GM18526 (cell line): ENCODE data around the gene ICOS.

Experiments
- POLR2A ChIP-seq: IDR thresholded peaks from 3 replicates; pipeline ENCODE4 v1.6.1; 2011; ENCODE audit not compliant: insufficient read length; ENCODE audit errors: extremely low read depth

The ICOS gene

GRCh38 chr2:203948733-203949132 is 12.2 kb downstream of the ICOS start:
- TF ChIP-seq POLR2A: no peak

DNA sequence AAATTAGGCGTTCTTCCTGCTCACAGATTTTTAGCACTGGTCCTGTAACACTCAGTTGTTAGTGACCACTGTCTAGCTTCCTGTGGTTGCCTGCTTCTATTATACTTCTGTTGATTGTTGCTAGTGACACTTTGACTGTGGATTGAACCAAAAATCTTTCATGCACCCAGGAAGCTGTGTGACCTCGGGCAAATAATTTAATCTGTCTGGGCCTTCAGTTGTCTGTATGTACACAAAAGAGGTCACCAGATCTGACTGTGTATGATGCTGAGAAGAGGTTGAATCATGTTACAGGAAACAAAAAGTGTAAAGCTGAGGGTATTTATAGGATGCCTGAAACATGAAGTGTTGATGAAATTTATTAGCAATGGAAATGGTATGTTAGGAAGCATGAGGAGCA is 12.7 kb downstream of the ICOS start:
- no peak for TF ChIP-seq POLR2A

GRCh38 chr2:203951366-203951902 is 14.9 kb downstream of the ICOS start:
- TF ChIP-seq POLR2A: no peak

- TF ChIP-seq POLR2A: no peak
Measured at GRCh38 chr2:203959265-203959664, 22.7 kb downstream of the ICOS start.

- TF ChIP-seq POLR2A: no peak
Measured at GRCh38 chr2:203959672-203960071, 23.1 kb downstream of the ICOS start.

DNA sequence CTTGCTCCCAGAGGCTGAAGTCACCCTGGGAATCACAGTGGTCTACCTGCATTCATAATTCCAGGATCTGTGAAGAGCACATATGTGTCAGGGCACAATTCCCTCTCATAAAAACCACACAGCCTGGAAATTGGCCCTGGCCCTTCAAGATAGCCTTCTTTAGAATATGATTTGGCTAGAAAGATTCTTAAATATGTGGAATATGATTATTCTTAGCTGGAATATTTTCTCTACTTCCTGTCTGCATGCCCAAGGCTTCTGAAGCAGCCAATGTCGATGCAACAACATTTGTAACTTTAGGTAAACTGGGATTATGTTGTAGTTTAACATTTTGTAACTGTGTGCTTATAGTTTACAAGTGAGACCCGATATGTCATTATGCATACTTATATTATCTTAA is 24.2 kb downstream of the ICOS start:
- TF ChIP-seq POLR2A: no peak

GRCh38 chr2:203971251-203971650 is 34.7 kb downstream of the ICOS start:
- TF ChIP-seq POLR2A: no peak

- TF ChIP-seq POLR2A: no peak
Measured at GRCh38 chr2:203972066-203972465, 35.5 kb downstream of the ICOS start.

- no peak for TF ChIP-seq POLR2A
Measured at GRCh38 chr2:203973000-203973399, 36.4 kb downstream of the ICOS start.

DNA sequence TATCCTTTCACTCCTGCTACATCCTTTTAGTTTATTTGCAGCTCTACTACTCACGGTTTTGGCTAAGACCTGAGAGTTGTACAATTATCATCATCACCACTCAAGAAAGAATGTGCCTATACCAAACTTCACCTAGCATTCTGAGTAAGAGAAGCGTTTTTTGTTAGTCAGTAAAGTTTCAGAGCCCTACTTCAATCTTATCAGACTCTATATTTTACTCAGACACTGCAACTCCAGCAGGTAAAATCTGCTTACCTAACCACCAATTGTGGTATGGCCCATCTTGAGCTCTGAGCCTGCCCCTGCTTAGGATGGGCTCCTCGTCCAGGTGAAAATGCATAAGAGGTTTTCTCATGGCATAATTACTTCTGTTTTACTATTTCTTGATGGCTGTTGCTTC is 37.1 kb downstream of the ICOS start:
- no peak for TF ChIP-seq POLR2A

- TF ChIP-seq POLR2A: no peak
Measured at GRCh38 chr2:203975912-203976311, 39.3 kb downstream of the ICOS start.

DNA sequence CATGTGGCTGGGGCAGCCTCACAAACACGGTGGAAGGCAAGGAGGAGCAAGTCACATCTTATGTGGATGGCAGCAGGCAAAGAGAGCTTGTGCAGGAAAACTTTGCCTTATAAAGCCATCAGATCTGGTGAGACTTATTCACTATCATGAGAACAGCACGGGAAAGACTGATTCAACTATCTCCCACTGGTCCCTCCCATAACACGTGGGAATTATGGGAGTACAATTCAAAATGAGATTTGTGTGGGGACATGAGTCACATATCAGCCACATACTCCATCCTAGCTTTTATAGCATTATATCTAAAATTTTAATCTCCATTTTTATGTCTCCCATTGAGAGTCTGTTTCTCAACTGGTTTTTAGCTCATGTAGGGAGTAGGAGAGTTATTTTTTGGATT is 45.7 kb downstream of the ICOS start:
- TF ChIP-seq POLR2A: no peak

GRCh38 chr2:203983064-203983715 is 46.6 kb downstream of the ICOS start:
- no peak for TF ChIP-seq POLR2A

DNA sequence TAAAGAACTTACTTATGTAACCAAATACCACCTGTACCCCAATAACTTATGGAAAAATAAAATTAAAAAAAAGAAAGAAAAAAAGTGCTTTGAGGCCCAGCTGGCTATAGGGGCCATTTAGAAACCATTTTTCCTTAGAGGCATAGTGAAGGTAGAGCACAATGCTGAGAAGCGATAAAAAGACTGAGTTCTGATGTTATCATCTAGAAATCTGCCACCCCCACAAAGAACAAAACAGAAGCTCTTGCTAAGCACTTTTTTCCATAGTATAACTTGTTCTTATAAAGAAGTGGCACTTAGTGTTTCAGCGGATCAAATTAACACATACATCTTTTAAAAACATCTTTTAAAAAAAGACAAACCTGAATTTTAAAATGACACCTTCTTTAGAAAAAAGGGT is 51.4 kb downstream of the ICOS start:
- TF ChIP-seq POLR2A: no peak

GRCh38 chr2:203988500-203989260 is 52.1 kb downstream of the ICOS start:
- TF ChIP-seq POLR2A: no peak

DNA sequence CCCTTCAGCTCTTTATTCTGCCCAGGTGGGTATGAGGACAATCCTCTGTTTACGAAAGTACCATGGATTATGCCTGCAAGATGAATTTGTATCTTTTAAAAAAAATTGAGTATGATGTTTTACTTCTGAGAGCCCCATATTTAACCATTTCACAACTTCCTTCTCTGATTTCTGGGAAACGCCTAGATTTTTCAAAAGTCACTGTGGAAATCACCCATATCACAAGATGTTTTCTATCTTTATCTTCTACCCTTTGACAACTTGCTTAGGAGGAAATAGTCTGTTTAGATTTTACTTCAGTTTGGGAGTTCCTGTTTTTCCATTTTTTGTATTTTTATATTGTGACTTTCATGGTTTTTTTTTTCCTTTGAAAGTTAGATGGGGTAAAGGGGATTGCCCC is 53.0 kb downstream of the ICOS start:
- no peak for TF ChIP-seq POLR2A
